Keratinocyte (primary cell): ENCODE measurements around the gene E2F6. TPM values are rescaled to one million over a fixed set of nuclear protein-coding genes. Genes with fewer than 3 reads are reported as not detected.

ENCODE experiments used
- DNase-seq: peaks from one replicate; pipeline ENCODE4 v3.0.0-alpha.2; 2011; ENCODE audit warnings: low read depth, missing footprints, low spot score
- FAIRE-seq: peaks from 2 replicates; lab custom pipeline; 2011; peaks lifted over from hg19 to GRCh38; lab: Jason Lieb, UNC
- H2AFZ ChIP-seq: 2 replicates; pipeline ENCODE4 v1.6.0; 2012; ENCODE audit warnings: low read length, control low read depth, inconsistent platforms; ENCODE audit not compliant: control insufficient read depth
- H3K27ac ChIP-seq: 2 replicates; pipeline ENCODE4 v1.5.1; 2011; ENCODE audit warnings: low read length; ENCODE audit not compliant: control insufficient read depth, insufficient read depth
- H3K27me3 ChIP-seq: 3 replicates; pipeline ENCODE4 v1.6.0; 2011; ENCODE audit warnings: low read length; ENCODE audit not compliant: control insufficient read depth, insufficient read depth; ENCODE audit errors: extremely low read depth
- H3K36me3 ChIP-seq, 2 experiments: 2 replicates in 1 of 2; 3 replicates in 1 of 2; pipeline ENCODE4 v1.5.1; 2011; ENCODE audit warnings: low read length in 2 of 2, mild to moderate bottlenecking in 1 of 2; ENCODE audit not compliant: control insufficient read depth in 2 of 2, insufficient read depth in 2 of 2; ENCODE audit errors: extremely low read depth in 1 of 2
- H3K4me1 ChIP-seq: 3 replicates; pipeline ENCODE4 v1.5.1; 2011; ENCODE audit warnings: low read length; ENCODE audit not compliant: control insufficient read depth, insufficient read depth; ENCODE audit errors: extremely low read depth
- H3K4me2 ChIP-seq: 3 replicates; pipeline ENCODE4 v1.6.0; 2011; ENCODE audit warnings: low read depth, low read length; ENCODE audit not compliant: control insufficient read depth, insufficient read depth; ENCODE audit errors: extremely low read depth
- H3K4me3 ChIP-seq, 3 experiments: fragments of 200-600 bp in 1 of 3; sonication (generic) in 1 of 3; 2 replicates in 2 of 3; 3 replicates in 1 of 3; pipeline ENCODE4 v1.5.1; 2011 to 2016; ENCODE audit warnings: low read length in 3 of 3, mild to moderate bottlenecking in 3 of 3, control low read depth in 2 of 3, inconsistent platforms in 1 of 3, low read depth in 1 of 3, mixed read lengths in 1 of 3, mixed run types in 1 of 3, moderate library complexity in 1 of 3; ENCODE audit not compliant: control insufficient read depth in 2 of 3, insufficient read depth in 2 of 3; ENCODE audit errors: extremely low read depth in 1 of 3
- H3K79me2 ChIP-seq: 2 replicates; pipeline ENCODE4 v1.6.0; 2012; ENCODE audit warnings: low read length; ENCODE audit not compliant: control insufficient read depth, insufficient read depth
- H3K9ac ChIP-seq: 3 replicates; pipeline ENCODE4 v1.6.0; 2011; ENCODE audit warnings: low read length; ENCODE audit not compliant: control insufficient read depth, insufficient read depth; ENCODE audit errors: extremely low read depth
- H3K9me1 ChIP-seq: 3 replicates; pipeline ENCODE4 v1.6.0; 2011; ENCODE audit warnings: low read length; ENCODE audit not compliant: control insufficient read depth, insufficient read depth; ENCODE audit errors: extremely low read depth
- H3K9me3 ChIP-seq: 2 replicates; pipeline ENCODE4 v1.5.1; 2012; ENCODE audit warnings: low read depth, low read length; ENCODE audit not compliant: control insufficient read depth
- H4K20me1 ChIP-seq: 3 replicates; pipeline ENCODE4 v1.6.0; 2011; ENCODE audit warnings: low read length; ENCODE audit not compliant: control insufficient read depth, insufficient read depth; ENCODE audit errors: extremely low read depth
- CTCF ChIP-seq, 3 experiments: IDR thresholded peaks in 1 of 3; conservative IDR thresholded peaks in 1 of 3; optimal IDR thresholded peaks in 1 of 3; 2 replicates in 2 of 3; 3 replicates in 1 of 3; pipeline versions ENCODE3 to v1.5.1; 2011; ENCODE audit warnings: low read length in 3 of 3, mild to moderate bottlenecking in 3 of 3, moderate library complexity in 2 of 3, control low read depth in 1 of 3, inconsistent platforms in 1 of 3; ENCODE audit not compliant: insufficient read depth in 2 of 3; ENCODE audit errors: extremely low read depth in 1 of 3
- EZH2 ChIP-seq: IDR thresholded peaks from one replicate; pipeline ENCODE4 v1.6.1; 2012; ENCODE audit warnings: inconsistent platforms, mild to moderate bottlenecking, low read length, moderate library complexity
- dilution Hi-C: fragments of 300-500 bp; cut with MboI; formaldehyde crosslinking; loops from one replicate; pipeline ENCODE4 v1.7.0; 2020; ENCODE audit warnings: low sequenced_read_pairs; ENCODE audit not compliant: extremely low pct_ligation_motif_present
- polyA plus RNA-seq, 5 experiments: library from polyadenylated mRNA; depleted of rRNA in 3 of 5; stranded (reverse) in 3 of 5; stranded (forward) in 1 of 5; unstranded in 1 of 5; fragments of >200 nt; gene quantifications; 1 replicate in 1 of 5; 2 replicates in 3 of 5; 3 replicates in 1 of 5; pipeline versions ENCODE4 v1.2.1 to v1.2.3, GENCODE V29; 2011 to 2012; ENCODE audit warnings: missing spikeins in 2 of 5, low read depth in 1 of 5, low replicate concordance in 1 of 5

Gene E2F6
- polyA plus RNA-seq, 1 donor (not counting 4 experiments of a cell fraction or from before 2014, with no cell fraction given), result 13.8 TPM

- H3K79me2 ChIP-seq, result no peaks in the 10 kb centered on the region
- H3K27me3 ChIP-seq, result peaks cover 53% of the 10 kb centered on the region
- H3K4me3 ChIP-seq, result no peak overlapping the region
- H3K36me3 ChIP-seq, result no peaks in the 10 kb centered on the region
- no peak overlapping the region for H3K9ac ChIP-seq
- no peaks in the 10 kb centered on the region for H3K9me3 ChIP-seq
- dilution Hi-C loops, result no loop called here
- no peak for DNase-seq
- no peak overlapping the region for H2AFZ ChIP-seq
- H3K4me2 ChIP-seq, result no peak overlapping the region
- H4K20me1 ChIP-seq, result no peaks in the 10 kb centered on the region
- no peak for FAIRE-seq
- no peaks in the 10 kb centered on the region for H3K4me1 ChIP-seq
- no peak overlapping the region for H3K27ac ChIP-seq
- no peaks in the 10 kb centered on the region for H3K9me1 ChIP-seq
- TF ChIP-seq EZH2, result no peak
- no peak for TF ChIP-seq CTCF (optimal IDR thresholded peaks at IDR 0.05 in 1 of 3, IDR thresholded peaks at IDR 0.05 in 1 of 3, conservative IDR thresholded peaks at IDR 0.05 in 1 of 3; ENCODE audit: extremely low read depth in 1 of 3, insufficient read depth in 2 of 3, low read length in 3 of 3)
Measured at GRCh38 chr2:11480859-11481258, 14.9 kb upstream of the E2F6 start.

- H3K9me1 ChIP-seq, result no peaks in the 10 kb centered on the region
- TF ChIP-seq EZH2 (no peak), CTCF (optimal IDR thresholded peaks at IDR 0.05 in 1 of 3, IDR thresholded peaks at IDR 0.05 in 1 of 3, conservative IDR thresholded peaks at IDR 0.05 in 1 of 3; ENCODE audit: extremely low read depth in 1 of 3, insufficient read depth in 2 of 3, low read length in 3 of 3) (no peak)
- H3K27me3 ChIP-seq, result peaks cover 51% of the 10 kb centered on the region
- H4K20me1 ChIP-seq, result no peaks in the 10 kb centered on the region
- H3K79me2 ChIP-seq, result no peaks in the 10 kb centered on the region
- H3K9ac ChIP-seq, result no peak overlapping the region
- FAIRE-seq (no peak), DNase-seq (no peak)
- H3K9me3 ChIP-seq, result no peaks in the 10 kb centered on the region
- no peaks in the 10 kb centered on the region for H3K4me1 ChIP-seq
- no peak overlapping the region for H3K4me2 ChIP-seq
- no peak overlapping the region for H2AFZ ChIP-seq
- no peak overlapping the region for H3K4me3 ChIP-seq
- H3K36me3 ChIP-seq, result no peaks in the 10 kb centered on the region
- no peak overlapping the region for H3K27ac ChIP-seq
- dilution Hi-C loops, result no loop called here
Measured at GRCh38 chr2:11480406-11480805, 14.4 kb upstream of the E2F6 start.
